Erythroblast (primary cell): ENCODE measurements around the gene GCH1.

Experiments
- GATA1 ChIP-seq: IDR thresholded peaks from 2 replicates; pipeline ENCODE4 v1.6.1; 2011; ENCODE audit warnings: low read depth, mild to moderate bottlenecking, control low read depth, low read length, moderate library complexity
- POLR2A ChIP-seq: IDR thresholded peaks from 2 replicates; pipeline ENCODE4 v1.6.1; 2011; ENCODE audit warnings: mild to moderate bottlenecking, low read length

- TF ChIP-seq POLR2A (no peak), GATA1 (no peak)
Observed at GRCh38 chr14:54889919-54890318, 12.7 kb downstream of the GCH1 start.
